ENCODE results near the gene MYO5B.

GRCh38 chr18:49934457-49934856 lies 260.5 kb downstream of the MYO5B start:
- TF ChIP-seq MAFK (IDR thresholded peaks at IDR 0.05; ENCODE audit: low read depth, low read length) (no peak), NFE2L2 (IDR thresholded peaks at IDR 0.05; ENCODE audit: low read depth, low read length) (no peak), POLR2A (IDR thresholded peaks at IDR 0.05; ENCODE audit: low read depth, low read length) (no peak), CHD1 (IDR thresholded peaks at IDR 0.05; ENCODE audit: low read depth, low read length) (no peak), CTCF (conservative IDR thresholded peaks at IDR 0.05; ENCODE audit: low read depth, low read length) (no peak), RAD21 (IDR thresholded peaks at IDR 0.05; ENCODE audit: low read length) (no peak)

All from IMR-90 (cell line).